Transverse colon (tissue), 4 donors: Measurements from ENCODE around the gene SLC4A8. TPM values are rescaled to one million over a fixed set of nuclear protein-coding genes. Genes with fewer than 3 reads are reported as not detected.

Experiments
- DNase-seq: peaks from one replicate; pipeline ENCODE4 v3.0.0-alpha.2; 2019
- H3K27ac ChIP-seq, 4 donors: fragments of 200-600 bp; sonication (generic); 2 replicates each; pipeline ENCODE4 v1.5.1; 2016 to 2018; ENCODE audit warnings: inconsistent platforms in 4 of 4
- H3K27me3 ChIP-seq: fragments of 200-600 bp; sonication (generic); 2 replicates; pipeline ENCODE4 v1.5.1; 2017; ENCODE audit warnings: inconsistent platforms
- H3K36me3 ChIP-seq, 4 donors: fragments of 200-600 bp; sonication (generic); 2 replicates each; pipeline ENCODE4 v1.5.1; 2017 to 2019; ENCODE audit warnings: inconsistent platforms in 4 of 4
- H3K4me1 ChIP-seq, 4 donors: fragments of 200-600 bp; sonication (generic); 2 replicates each; pipeline ENCODE4 v1.5.1; 2017 to 2020; ENCODE audit warnings: inconsistent platforms in 4 of 4
- H3K4me3 ChIP-seq, 4 donors: fragments of 200-600 bp; sonication (generic); 1 replicate in 1 of 4; 2 replicates in 3 of 4; pipeline versions ENCODE4 v1.5.1 to v1.6.1; 2017 to 2019; ENCODE audit warnings: inconsistent platforms in 4 of 4
- H3K9me3 ChIP-seq, 2 donors: fragments of 200-600 bp; sonication (generic); 2 replicates each; pipeline ENCODE4 v1.5.1; 2017 to 2019; ENCODE audit warnings: inconsistent platforms in 2 of 2
- CTCF ChIP-seq, 5 experiments: fragments of 200-600 bp in 3 of 5; fragments of 450-650 bp in 2 of 5; sonication (generic) in 3 of 5; IDR thresholded peaks; 1 replicate in 2 of 5; 2 replicates in 3 of 5; pipeline ENCODE4 v1.5.1; 2016 to 2017; ENCODE audit warnings: antibody characterized with exemption in 5 of 5, inconsistent platforms in 3 of 5, mild to moderate bottlenecking in 2 of 5, moderate library complexity in 1 of 5
- EP300 ChIP-seq: sonication (generic); formaldehyde crosslinking; IDR thresholded peaks from one replicate; pipeline ENCODE4 v1.6.1; 2017; ENCODE audit warnings: antibody characterized with exemption, low read depth
- POLR2A ChIP-seq: fragments of 450-650 bp; IDR thresholded peaks from one replicate; pipeline ENCODE4 v1.6.1; 2016; ENCODE audit warnings: antibody characterized with exemption, mild to moderate bottlenecking, moderate library complexity
- POLR2AphosphoS5 ChIP-seq, 3 donors: sonication (generic); formaldehyde crosslinking; IDR thresholded peaks; one replicate each; pipeline ENCODE4 v1.6.1; 2016; ENCODE audit warnings: antibody characterized with exemption in 3 of 3
- WGBS, 2 donors: methylation state at CpG; one replicate each; pipeline ENCODE4 v1.1.5; 2018; ENCODE audit warnings: low coverage in 1 of 2; 5-methylcytosine and 5-hydroxymethylcytosine counted together
- in situ Hi-C, 4 donors: fragments of 200-750 bp; cut with MboI; loops; one replicate each; pipeline versions ENCODE4 v1.15.0 to v1.15.1; 2017; ENCODE audit warnings: low sequenced_read_pairs in 3 of 4, low pct_ligation_motif_present in 1 of 4, low pct_unique_long_range_greater_than_20kb in 1 of 4
- intact Hi-C: fragments of 100-400 bp; cut with DNase I; formaldehyde crosslinking; loops from one replicate; pipeline ENCODE4 v1.15.1; 2023; ENCODE audit warnings: low total_unique reads
- total RNA-seq, 4 donors: library from RNA; depleted of rRNA; stranded (reverse); fragments of >200 nt; gene quantifications; one replicate each; pipeline ENCODE4 v1.1.0, GENCODE V29; 2016

SLC4A8 gene
- total RNA-seq, 4 donors from 2014 or later, result 0.64 to 2.2 (median 1.1) TPM; not detected in 1

- Histone ChIP-seq H3K4me3 (no peak overlapping the region), H3K27ac (no peak overlapping the region), H3K36me3 (no peaks in the 10 kb centered on the region), H3K9me3 (no peaks in the 10 kb centered on the region), H3K4me1 (no peaks in the 10 kb centered on the region), H3K27me3 (no peaks in the 10 kb centered on the region)
- no peak for TF ChIP-seq CTCF (IDR thresholded peaks at IDR 0.05)
- TF ChIP-seq POLR2A, result no peak
- no peak for TF ChIP-seq POLR2AphosphoS5 (IDR thresholded peaks at IDR 0.05)
- TF ChIP-seq EP300, result no peak
- WGBS, 2 donors, result 93% methylated on average over 2 of the region's 2 CpGs; no CpG with 5 or more reads in 1 of the 2 donors
- intact Hi-C loops, result no loop called here
- no peak for DNase-seq
- in situ Hi-C loops, result no loop called here
These were observed 49.3 kb downstream of the SLC4A8 start for GRCh38 chr12:51473947-51474346.

GRCh38 chr12:51475543-51475942, 50.9 kb downstream of the SLC4A8 start:
- TF ChIP-seq POLR2AphosphoS5 (IDR thresholded peaks at IDR 0.05) (no peak), EP300 (no peak), CTCF (IDR thresholded peaks at IDR 0.05) (no peak), POLR2A (no peak)
- intact Hi-C loops, result no loop called here
- no peaks in the 10 kb centered on the region for H3K27me3 ChIP-seq
- no peak overlapping the region for H3K27ac ChIP-seq
- no peak overlapping the region for H3K4me3 ChIP-seq
- in situ Hi-C loops, result no loop called here
- DNase-seq, result no peak
- 95 to 100% methylated on average over 1 of the region's 1 CpG for WGBS, 2 donors
- H3K4me1 ChIP-seq, result no peaks in the 10 kb centered on the region
- H3K9me3 ChIP-seq, result no peaks in the 10 kb centered on the region
- H3K36me3 ChIP-seq, result no peaks in the 10 kb centered on the region

GRCh38 chr12:51480978-51481377, 56.3 kb downstream of the SLC4A8 start:
- H3K9me3 ChIP-seq, result no peaks in the 10 kb centered on the region
- intact Hi-C loops (no loop called here), in situ Hi-C loops (no loop called here)
- DNase-seq, result no peak
- no peak overlapping the region for H3K27ac ChIP-seq
- no peaks in the 10 kb centered on the region for H3K36me3 ChIP-seq
- H3K27me3 ChIP-seq, result no peaks in the 10 kb centered on the region
- H3K4me3 ChIP-seq, result no peak overlapping the region
- no peaks in the 10 kb centered on the region for H3K4me1 ChIP-seq
- 71 to 74% methylated on average over 3 of the region's 3 CpGs for WGBS, 2 donors
- TF ChIP-seq CTCF (IDR thresholded peaks at IDR 0.05) (no peak), EP300 (no peak), POLR2A (no peak), POLR2AphosphoS5 (IDR thresholded peaks at IDR 0.05) (no peak)

GRCh38 chr12:51482929-51483697, 58.5 kb downstream of the SLC4A8 start:
- 68 to 70% methylated on average over 3 of the region's 3 CpGs for WGBS, 2 donors
- no peaks in the 10 kb centered on the region for H3K36me3 ChIP-seq
- H3K27ac ChIP-seq, result no peak overlapping the region
- no peak for TF ChIP-seq EP300
- TF ChIP-seq CTCF (IDR thresholded peaks at IDR 0.05), result no peak
- no peak for TF ChIP-seq POLR2AphosphoS5 (IDR thresholded peaks at IDR 0.05)
- TF ChIP-seq POLR2A, result no peak
- no peaks in the 10 kb centered on the region for H3K27me3 ChIP-seq
- intact Hi-C loops (no loop called here), in situ Hi-C loops (no loop called here)
- no peak overlapping the region for H3K4me3 ChIP-seq
- no peaks in the 10 kb centered on the region for H3K4me1 ChIP-seq
- no peak for DNase-seq
- H3K9me3 ChIP-seq, result no peaks in the 10 kb centered on the region
